ENCODE measurements around the gene MCC. TPM values are rescaled to one million over a fixed set of nuclear protein-coding genes. Genes with fewer than 3 reads are reported as not detected.

MCC gene
- total RNA-seq, 6 donors from 2014 or later = 12.1 to 67.1 (median 21.3) TPM

GRCh38 chr5:113034182-113034773 is 454.0 kb downstream of the MCC start:
- Histone ChIP-seq H3K4me3 (no peak overlapping the region), H3K27ac (no peak overlapping the region), H3K36me3 (peaks cover 0 to 10% (median 3%) of the 10 kb centered on the region in 4 donors), H3K9me3 (no peaks in the 10 kb centered on the region), H3K4me1 (no peaks in the 10 kb centered on the region), H3K27me3 (no peaks in the 10 kb centered on the region)
- no peak for TF ChIP-seq EP300 (IDR thresholded peaks at IDR 0.05)
- no peak for TF ChIP-seq CTCF (IDR thresholded peaks at IDR 0.05)
- TF ChIP-seq POLR2A (IDR thresholded peaks at IDR 0.05) = no peak
- TF ChIP-seq POLR2AphosphoS5 (IDR thresholded peaks at IDR 0.05) = no peak
- 89 to 95% methylated on average over 13 of the region's 13 CpGs for WGBS, 2 donors
- ATAC-seq (ENCODE audit: low FRiP score in 2 of 2) = peak in 1 of 2 donors; percentile 75
- DNase-seq = no peak

- Histone ChIP-seq H3K9me3 (no peaks in the 10 kb centered on the region), H3K36me3 (peaks cover 0 to 26% (median 14%) of the 10 kb centered on the region in 4 donors), H3K27ac (no peak overlapping the region), H3K4me3 (no peak overlapping the region), H3K27me3 (no peaks in the 10 kb centered on the region), H3K4me1 (no peaks in the 10 kb centered on the region)
- TF ChIP-seq POLR2A (IDR thresholded peaks at IDR 0.05) (no peak), EP300 (IDR thresholded peaks at IDR 0.05) (no peak), POLR2AphosphoS5 (IDR thresholded peaks at IDR 0.05) (no peak), CTCF (IDR thresholded peaks at IDR 0.05) (no peak)
- ATAC-seq (ENCODE audit: low FRiP score in 2 of 2) = no peak
- 90 to 100% methylated on average over 2 of the region's 2 CpGs for WGBS, 2 donors
- no peak for DNase-seq
These were observed 456.7 kb downstream of the MCC start for GRCh38 chr5:113031557-113031956.

- Histone ChIP-seq H3K27ac (no peak overlapping the region), H3K27me3 (no peaks in the 10 kb centered on the region), H3K9me3 (no peaks in the 10 kb centered on the region), H3K4me3 (no peak overlapping the region), H3K36me3 (peaks cover 0 to 30% (median 17%) of the 10 kb centered on the region in 4 donors), H3K4me1 (no peaks in the 10 kb centered on the region)
- 83 to 91% methylated on average over 8 of the region's 8 CpGs for WGBS, 2 donors
- no peak for TF ChIP-seq POLR2AphosphoS5 (IDR thresholded peaks at IDR 0.05)
- TF ChIP-seq CTCF (IDR thresholded peaks at IDR 0.05) = no peak
- TF ChIP-seq POLR2A (IDR thresholded peaks at IDR 0.05) = no peak
- no peak for TF ChIP-seq EP300 (IDR thresholded peaks at IDR 0.05)
- ATAC-seq (ENCODE audit: low FRiP score in 2 of 2) (no peak), DNase-seq (no peak)
These were observed 457.1 kb downstream of the MCC start for GRCh38 chr5:113031104-113031503.

- ATAC-seq (ENCODE audit: low FRiP score in 2 of 2) (no peak), DNase-seq (no peak)
- H3K4me1 ChIP-seq = no peaks in the 10 kb centered on the region
- H3K27me3 ChIP-seq = no peaks in the 10 kb centered on the region
- H3K9me3 ChIP-seq = no peaks in the 10 kb centered on the region
- H3K36me3 ChIP-seq = peaks cover 0 to 36% (median 17%) of the 10 kb centered on the region in 4 donors
- 78 to 89% methylated on average over 6 of the region's 6 CpGs for WGBS, 2 donors
- TF ChIP-seq POLR2A (IDR thresholded peaks at IDR 0.05) = no peak
- TF ChIP-seq EP300 (IDR thresholded peaks at IDR 0.05) = no peak
- TF ChIP-seq POLR2AphosphoS5 (IDR thresholded peaks at IDR 0.05) = no peak
- no peak for TF ChIP-seq CTCF (IDR thresholded peaks at IDR 0.05)
- no peak overlapping the region for H3K4me3 ChIP-seq
- no peak overlapping the region for H3K27ac ChIP-seq
These were observed 458.6 kb downstream of the MCC start for GRCh38 chr5:113029614-113030013.

- Histone ChIP-seq H3K27ac (no peak overlapping the region), H3K4me1 (peaks cover 0 to 10% (median 8%) of the 10 kb centered on the region in 4 donors), H3K36me3 (peaks cover 0 to 36% (median 17%) of the 10 kb centered on the region in 4 donors), H3K4me3 (no peak overlapping the region), H3K9me3 (no peaks in the 10 kb centered on the region), H3K27me3 (no peaks in the 10 kb centered on the region)
- 89 to 95% methylated on average over 5 of the region's 5 CpGs for WGBS, 2 donors
- no peak for TF ChIP-seq EP300 (IDR thresholded peaks at IDR 0.05)
- no peak for DNase-seq
- no peak for ATAC-seq (ENCODE audit: low FRiP score in 2 of 2)
These were observed 460.8 kb downstream of the MCC start for GRCh38 chr5:113027431-113027830.

All from upper lobe of left lung (tissue), 6 donors.